Measurements from ENCODE around the gene ATP1A3. TPM values are rescaled to one million over a fixed set of nuclear protein-coding genes. Genes with fewer than 3 reads are reported as not detected.
"Not testable (repeated sequence)": the region's sequence is repeated elsewhere in the genome, so short reads cannot be mapped to it uniquely, and the experiment has no call there.

The ATP1A3 gene
- total RNA-seq, 1 donor from 2014 or later, result 5.6 TPM

- Mint-ChIP-seq H3K4me3 (no peak overlapping the region), H3K4me1 (ENCODE audit: unreplicated experiment) (no peaks in the 10 kb centered on the region), H3K9me3 (no peaks in the 10 kb centered on the region), H3K27me3 (peaks cover 2% of the 10 kb centered on the region), H3K27ac (no peak overlapping the region), H3K36me3 (no peaks in the 10 kb centered on the region)
- DNase-seq (ENCODE audit: extremely low spot score, unreplicated experiment), result no peak
- TF ChIP-seq CTCF (conservative IDR thresholded peaks at IDR 0.05), result no peak
Measured at GRCh38 chr19:42018503-42019193, 24.6 kb upstream of the ATP1A3 start.

GRCh38 chr19:42017040-42017439, 23.0 kb upstream of the ATP1A3 start:
- Mint-ChIP-seq H3K27ac (no peak overlapping the region), H3K27me3 (no peaks in the 10 kb centered on the region), H3K4me1 (ENCODE audit: unreplicated experiment) (no peaks in the 10 kb centered on the region), H3K36me3 (no peaks in the 10 kb centered on the region), H3K9me3 (no peaks in the 10 kb centered on the region), H3K4me3 (no peak overlapping the region)
- no peak for TF ChIP-seq CTCF (conservative IDR thresholded peaks at IDR 0.05)
- no peak for DNase-seq (ENCODE audit: extremely low spot score, unreplicated experiment)

GRCh38 chr19:42012747-42013146, 18.7 kb upstream of the ATP1A3 start:
- H3K4me1 Mint-ChIP-seq (ENCODE audit: unreplicated experiment); H3K4me3 Mint-ChIP-seq; H3K27ac Mint-ChIP-seq; H3K36me3 Mint-ChIP-seq; DNase-seq (ENCODE audit: extremely low spot score, unreplicated experiment); H3K9me3 Mint-ChIP-seq; H3K27me3 Mint-ChIP-seq: not testable (repeated sequence)

- TF ChIP-seq CTCF (conservative IDR thresholded peaks at IDR 0.05), result no peak
- no peaks in the 10 kb centered on the region for H3K9me3 Mint-ChIP-seq
- peaks cover 9% of the 10 kb centered on the region for H3K27me3 Mint-ChIP-seq
- DNase-seq (ENCODE audit: extremely low spot score, unreplicated experiment), result no peak
- no peaks in the 10 kb centered on the region for H3K36me3 Mint-ChIP-seq
- no peak overlapping the region for H3K4me3 Mint-ChIP-seq
- H3K27ac Mint-ChIP-seq, result no peak overlapping the region
- H3K4me1 Mint-ChIP-seq (ENCODE audit: unreplicated experiment), result no peaks in the 10 kb centered on the region
Measured at GRCh38 chr19:42010245-42011126, 16.5 kb upstream of the ATP1A3 start.

GRCh38 chr19:42006569-42006968, 12.5 kb upstream of the ATP1A3 start:
- Mint-ChIP-seq H3K27ac (no peak overlapping the region), H3K27me3 (peaks cover 40% of the 10 kb centered on the region), H3K36me3 (no peaks in the 10 kb centered on the region), H3K9me3 (no peaks in the 10 kb centered on the region), H3K4me1 (ENCODE audit: unreplicated experiment) (no peaks in the 10 kb centered on the region), H3K4me3 (no peak overlapping the region)
- no peak for DNase-seq (ENCODE audit: extremely low spot score, unreplicated experiment)
- no peak for TF ChIP-seq CTCF (conservative IDR thresholded peaks at IDR 0.05)

- no peaks in the 10 kb centered on the region for H3K36me3 Mint-ChIP-seq
- no peak overlapping the region for H3K27ac Mint-ChIP-seq
- peaks cover 51% of the 10 kb centered on the region for H3K27me3 Mint-ChIP-seq
- H3K4me1 Mint-ChIP-seq (ENCODE audit: unreplicated experiment), result no peaks in the 10 kb centered on the region
- TF ChIP-seq CTCF (conservative IDR thresholded peaks at IDR 0.05), result no peak
- no peak for DNase-seq (ENCODE audit: extremely low spot score, unreplicated experiment)
- no peaks in the 10 kb centered on the region for H3K9me3 Mint-ChIP-seq
- H3K4me3 Mint-ChIP-seq, result no peak overlapping the region
Measured at GRCh38 chr19:42005504-42005903, 11.5 kb upstream of the ATP1A3 start.

Measured in type B pancreatic cell (in vitro differentiated cells).